HG02763 (cell line): ENCODE data around the gene ZBTB3.
"Not testable (repeated sequence)": the region's sequence is repeated elsewhere in the genome, so short reads cannot be mapped to it uniquely, and the experiment has no call there.

Source experiments
- ATAC-seq: cut with Tn5 transposase; IDR thresholded peaks from one replicate; pipeline ENCODE4 v1.9.1; 2021; ENCODE audit warnings: mild to moderate bottlenecking, moderate library complexity; ENCODE audit not compliant: unreplicated experiment

Gene ZBTB3

GRCh38 chr11:62716816-62717215, 37.1 kb downstream of the ZBTB3 start:
- no peak for ATAC-seq

DNA sequence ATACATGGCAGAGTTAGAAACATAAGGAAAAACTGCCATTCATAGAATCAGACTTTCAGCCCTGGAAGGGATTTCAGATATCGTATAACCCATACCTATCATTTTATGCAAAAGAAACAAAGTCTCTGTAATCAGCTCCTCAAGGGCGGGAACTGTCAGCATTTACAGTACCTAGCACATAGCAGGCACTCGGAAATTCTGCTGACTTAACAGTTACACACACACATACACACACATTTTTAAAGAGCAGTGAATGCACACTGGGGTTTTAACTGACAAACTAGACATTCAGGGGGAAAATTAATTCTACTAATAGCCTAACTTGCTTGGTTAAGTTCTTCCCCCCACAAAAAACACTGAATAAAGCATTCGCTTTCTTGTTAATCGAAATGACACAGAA, 37.8 kb downstream of the ZBTB3 start:
- ATAC-seq, result no peak

- no peak for ATAC-seq
Measured at GRCh38 chr11:62715150-62716130, 38.5 kb downstream of the ZBTB3 start.

DNA sequence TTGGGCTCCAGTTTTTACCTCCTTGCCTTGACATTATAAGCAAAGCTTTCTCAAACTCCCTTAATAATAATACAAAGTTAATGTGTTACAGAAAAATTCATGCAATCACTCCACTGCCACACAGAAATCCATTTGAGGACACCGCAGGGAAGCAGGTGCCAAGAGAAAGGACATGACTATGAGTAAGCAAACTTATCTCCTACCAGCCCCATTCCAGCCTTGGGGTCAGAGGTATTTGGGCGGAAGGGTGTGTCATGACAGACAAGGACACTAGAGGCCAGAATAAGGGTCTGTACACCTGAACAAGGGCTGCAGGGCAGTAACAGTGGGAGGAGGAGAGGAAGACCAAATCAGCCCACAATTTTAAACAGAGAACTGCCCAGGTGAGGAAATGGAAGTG, 40.6 kb downstream of the ZBTB3 start:
- ATAC-seq, result no peak

DNA sequence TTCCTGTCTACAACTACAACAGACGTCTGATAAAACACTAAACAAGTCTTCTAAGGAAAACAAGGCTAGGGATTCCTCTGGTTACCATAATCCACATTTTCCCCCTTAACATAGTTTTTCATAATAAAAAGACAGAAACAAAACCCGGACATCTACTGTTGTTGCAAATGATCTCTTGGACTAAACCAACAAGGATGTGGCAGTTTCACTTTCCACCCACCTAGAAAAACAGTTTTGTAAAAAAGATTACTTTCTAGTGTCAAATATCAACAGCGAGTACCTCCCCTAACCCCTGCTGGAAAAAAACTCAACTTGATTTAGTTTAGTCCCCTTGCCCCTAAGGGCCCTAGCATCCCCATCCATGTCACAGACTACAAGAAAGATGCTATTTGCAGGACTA, 41.1 kb downstream of the ZBTB3 start:
- ATAC-seq, result no peak

DNA sequence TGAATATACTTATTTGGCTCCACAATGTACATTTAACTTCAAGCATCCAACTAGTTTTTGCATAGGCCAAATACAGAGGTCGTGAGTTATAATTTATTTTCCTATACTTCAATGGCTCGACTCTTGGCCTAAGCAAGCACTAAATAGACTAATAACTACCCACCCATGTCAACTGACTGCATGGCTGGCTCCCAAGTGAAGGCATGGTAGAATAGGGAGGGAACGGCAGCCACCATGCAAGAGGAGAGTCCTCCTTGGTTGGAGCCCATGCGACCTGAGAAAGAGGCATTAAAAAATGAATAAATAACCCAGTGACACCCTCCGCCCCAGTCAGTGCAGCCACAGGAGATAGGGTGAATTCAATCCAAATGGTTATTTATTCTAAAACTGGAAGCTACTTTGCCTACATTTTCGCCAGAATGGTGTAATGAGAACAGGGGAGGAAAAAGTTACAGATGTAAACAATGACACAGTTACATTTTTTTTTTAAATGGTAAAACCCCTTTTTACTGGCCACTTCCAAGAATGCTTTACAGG, 41.6 kb downstream of the ZBTB3 start:
- ATAC-seq, result no peak

- no peak for ATAC-seq
Measured at GRCh38 chr11:62710001-62710345, 44.0 kb downstream of the ZBTB3 start.

- ATAC-seq, result peak; percentile 66
Measured at GRCh38 chr11:62709247-62710000, 44.5 kb downstream of the ZBTB3 start.

GRCh38 chr11:62708793-62709192, 45.2 kb downstream of the ZBTB3 start:
- ATAC-seq, result no peak

- no peak for ATAC-seq
Measured at GRCh38 chr11:62708392-62708791, 45.6 kb downstream of the ZBTB3 start.

DNA sequence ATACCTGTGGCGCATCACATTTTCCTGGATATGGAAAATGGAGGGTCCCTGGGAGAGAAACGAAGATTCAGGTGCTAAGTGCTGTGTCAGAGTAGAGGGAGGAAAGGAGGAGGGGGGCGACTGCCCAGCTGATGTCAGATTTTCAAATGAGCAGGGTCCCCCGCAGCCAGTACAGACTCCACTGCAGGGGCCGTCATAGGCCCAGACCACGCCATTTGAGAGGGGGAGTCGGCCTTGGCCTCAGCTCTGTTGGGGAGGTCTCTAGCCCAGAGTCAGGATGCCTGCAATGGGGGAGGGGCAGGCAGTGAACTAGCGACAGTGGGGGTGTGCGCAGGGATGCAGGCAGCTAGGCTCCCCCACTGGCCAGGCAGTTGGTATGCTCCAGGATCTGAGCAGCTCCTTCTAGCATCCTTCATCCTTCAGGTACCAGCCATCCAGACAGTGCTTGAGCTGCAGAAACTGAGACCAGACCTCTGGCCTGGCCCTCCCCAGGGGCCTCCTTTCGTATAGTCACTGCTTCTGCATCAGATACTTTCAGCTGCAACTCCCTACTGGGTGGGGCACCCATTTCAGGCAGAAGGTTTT, 46.6 kb downstream of the ZBTB3 start, which contains the start of the genes BSCL2 and GNG3:
BSCL2 (minus strand) TSS at position 148 of the 585 bp plus-strand sequence. CDS start 229 bp downstream, outside the sequence.
GNG3 (plus strand) TSS at position 400 of the 585 bp plus-strand sequence. CDS start 620 bp downstream, outside the sequence.
- ATAC-seq, result no peak

- ATAC-seq, result no peak
Measured at GRCh38 chr11:62706850-62707247, 47.1 kb downstream of the ZBTB3 start.

DNA sequence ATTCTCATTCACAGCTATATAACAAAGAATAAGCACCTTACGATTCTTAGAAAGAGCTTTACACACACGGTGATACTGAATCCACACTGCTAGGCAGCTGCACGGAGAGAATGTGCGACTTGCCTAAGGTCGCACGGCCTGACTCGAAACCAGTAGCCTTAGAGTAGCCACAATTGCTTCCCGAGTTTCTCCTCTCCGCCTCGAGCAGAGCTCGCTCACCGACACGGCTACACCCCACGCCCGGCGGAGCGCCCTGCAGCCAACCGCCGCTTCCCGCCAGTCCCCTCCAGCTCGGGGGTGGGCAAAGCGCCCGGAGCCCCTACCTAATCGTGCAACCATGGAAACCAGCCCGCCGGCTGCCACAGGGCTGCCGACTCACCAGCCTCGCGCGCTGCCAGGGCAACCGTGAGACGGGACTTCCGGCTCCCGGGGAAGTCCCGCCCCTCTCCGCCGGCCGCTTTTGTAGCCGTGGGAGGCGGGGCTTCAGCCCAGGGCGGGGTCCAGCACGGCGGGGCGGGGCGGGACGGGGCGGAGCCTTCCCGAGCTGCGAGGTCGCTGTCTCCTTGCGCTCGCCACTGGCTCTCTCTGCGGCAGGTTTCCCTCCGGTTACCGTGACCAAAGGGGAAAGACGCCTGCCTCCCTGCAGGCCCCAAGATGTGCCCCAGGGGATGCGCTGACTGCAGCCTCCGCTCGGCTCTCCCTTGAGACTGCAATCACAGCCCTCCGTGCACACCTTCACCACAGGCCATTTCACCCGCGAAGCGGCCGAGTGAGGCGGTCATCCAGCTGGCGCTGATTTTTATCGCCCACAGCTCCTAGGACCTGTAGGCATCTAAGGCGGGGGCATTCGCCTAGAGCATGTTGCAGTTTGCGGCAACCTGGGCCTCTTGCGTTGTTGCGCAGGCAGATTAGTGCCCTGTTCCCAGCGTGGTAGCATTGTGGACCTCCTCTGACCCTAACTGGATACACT, 47.8 kb downstream of the ZBTB3 start:
- ATAC-seq, result peak; percentile 63

DNA sequence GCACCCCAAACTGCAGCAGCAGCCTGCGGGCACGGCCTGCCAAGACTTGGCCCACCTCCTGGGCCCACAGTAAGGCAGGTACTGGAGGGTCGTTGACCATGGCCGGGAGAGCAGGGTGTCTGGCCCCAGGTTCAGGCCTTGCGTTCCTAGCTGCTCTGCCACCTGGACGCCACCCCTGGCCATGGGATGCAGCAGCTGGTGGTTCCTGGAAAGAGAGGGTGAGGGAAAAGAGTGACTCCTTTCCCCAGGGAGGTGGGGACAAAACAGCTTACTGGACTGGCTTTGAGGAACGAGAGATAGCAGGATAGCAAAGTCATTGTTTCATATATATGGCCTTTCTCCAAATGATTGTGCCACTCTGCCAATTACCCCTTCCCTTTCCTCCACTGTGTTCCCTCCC, 48.5 kb downstream of the ZBTB3 start:
- ATAC-seq, result no peak

DNA sequence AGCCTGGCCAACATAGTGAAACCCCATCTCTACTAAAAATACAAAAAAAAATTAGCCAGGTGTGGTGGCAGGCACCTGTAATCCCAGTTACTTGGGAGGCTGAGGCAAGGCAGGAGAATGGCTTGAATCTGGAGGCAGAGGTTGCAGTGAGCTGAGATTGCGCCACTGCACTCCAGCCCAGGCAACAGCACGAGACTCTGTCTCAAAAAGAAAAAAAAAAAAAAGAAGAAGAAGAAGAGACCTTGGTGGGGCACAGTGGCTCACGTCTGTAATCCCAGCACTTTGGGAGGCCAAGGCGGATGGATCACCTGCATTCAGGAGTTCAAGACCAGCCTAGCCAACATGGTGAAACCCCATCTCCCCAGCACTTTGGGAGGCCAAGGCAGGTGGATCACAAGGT, 50.0 kb downstream of the ZBTB3 start:
- ATAC-seq, result not testable (repeated sequence)

- ATAC-seq, result no peak
Measured at GRCh38 chr11:62702246-62702645, 51.7 kb downstream of the ZBTB3 start.
